NOMO-1 (cell line): Measurements from ENCODE around the gene AP2B1.
A peak's percentile ranks its signal among the peaks of the same experiment; 100 is the strongest.

Experiments used
- DNase-seq, 2 experiments: peaks; one replicate each; lab custom pipeline; 2025; ENCODE audit not compliant: unreplicated experiment in 2 of 2; lab: John Stamatoyannopoulos, UW

AP2B1 gene

DNA sequence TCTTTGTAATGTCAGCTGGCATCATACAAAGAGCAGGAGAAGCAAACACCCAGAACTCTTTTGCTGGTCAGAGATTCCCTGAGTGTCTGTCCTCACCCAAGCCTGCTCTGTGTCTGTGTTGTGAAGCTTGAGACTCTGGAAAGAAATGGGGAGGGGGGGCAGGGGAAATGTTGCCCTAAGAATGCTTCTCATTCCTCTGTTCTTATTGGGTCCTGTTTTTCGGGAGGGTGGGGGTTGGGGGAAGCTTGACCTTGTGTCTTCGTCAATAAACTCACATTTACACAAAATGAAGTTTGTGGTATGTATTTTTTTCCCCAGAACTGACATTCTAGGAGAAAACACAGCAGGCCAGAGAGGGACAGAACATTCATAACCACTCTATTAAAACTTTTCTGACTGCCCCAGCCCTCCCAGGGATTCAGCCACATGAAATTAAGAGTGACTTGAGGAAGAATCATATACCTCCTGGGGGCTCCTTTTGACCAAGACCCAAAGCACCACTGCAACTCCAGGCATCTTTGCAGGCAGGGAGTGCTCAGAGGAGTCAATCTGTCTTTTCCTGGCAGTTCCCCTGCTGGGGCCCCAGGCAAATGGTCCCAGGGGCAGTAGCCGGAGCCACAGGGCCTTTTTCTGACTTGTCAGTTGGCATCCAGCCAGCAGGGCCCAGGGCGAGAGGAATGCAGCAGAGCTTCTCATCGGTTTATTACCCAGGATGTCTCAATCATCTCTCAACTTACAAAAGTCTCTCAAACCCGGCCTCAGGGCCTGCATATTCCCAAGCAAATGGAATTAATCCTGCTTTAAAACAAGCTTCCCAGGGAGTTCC lies 139.2 kb downstream of the AP2B1 start:
- DNase-seq = peak in 1 of 2 experiments; percentile 31

DNA sequence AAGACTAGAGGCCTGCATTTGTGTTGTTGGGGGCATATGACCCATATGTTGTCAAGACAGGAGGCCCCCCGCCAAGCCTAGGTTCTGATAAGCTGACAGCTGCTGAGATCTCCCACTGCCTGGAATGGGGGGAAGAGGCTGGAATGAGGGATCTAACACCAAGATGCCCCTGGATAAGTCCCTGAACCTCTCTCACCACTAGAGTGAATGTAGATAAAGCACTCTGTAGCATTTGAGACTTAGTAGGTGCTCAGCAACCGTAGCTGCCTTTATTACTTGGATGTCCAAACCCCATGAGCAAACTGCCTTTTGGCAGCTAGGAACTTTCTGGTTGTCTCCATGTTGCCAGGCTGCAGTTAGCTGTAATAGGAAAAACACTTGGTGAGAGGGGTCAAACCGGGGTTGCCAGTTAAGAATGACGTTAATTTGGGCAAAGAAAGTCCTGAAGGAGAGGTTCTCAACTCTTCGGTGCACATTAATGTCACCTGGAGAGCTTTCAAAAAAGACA lies 139.9 kb downstream of the AP2B1 start:
- no peak for DNase-seq

GRCh38 chr17:35727635-35728034 lies 140.5 kb downstream of the AP2B1 start:
- no peak for DNase-seq

GRCh38 chr17:35728551-35728950 lies 141.4 kb downstream of the AP2B1 start:
- no peak for DNase-seq

DNA sequence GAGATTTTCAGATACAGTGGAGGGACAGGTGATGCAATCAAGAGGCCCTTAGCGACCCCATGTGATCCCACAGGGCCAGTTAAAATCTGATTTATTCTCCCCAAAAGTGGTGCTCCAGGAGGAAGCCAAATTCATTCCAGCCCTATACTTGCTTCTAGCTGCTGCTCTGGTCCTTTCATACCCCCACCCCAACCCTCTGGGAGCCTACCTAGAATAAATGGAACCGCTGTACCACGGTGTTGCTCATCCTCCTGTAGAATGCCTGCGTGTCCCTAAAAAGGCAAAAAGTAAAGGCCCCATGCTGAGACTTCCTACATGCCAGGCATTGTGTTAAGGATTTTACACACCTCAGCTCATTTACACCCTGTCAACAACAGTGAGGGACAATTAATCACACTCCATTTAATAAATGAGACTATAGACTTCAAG lies 142.3 kb downstream of the AP2B1 start:
- no peak for DNase-seq

DNA sequence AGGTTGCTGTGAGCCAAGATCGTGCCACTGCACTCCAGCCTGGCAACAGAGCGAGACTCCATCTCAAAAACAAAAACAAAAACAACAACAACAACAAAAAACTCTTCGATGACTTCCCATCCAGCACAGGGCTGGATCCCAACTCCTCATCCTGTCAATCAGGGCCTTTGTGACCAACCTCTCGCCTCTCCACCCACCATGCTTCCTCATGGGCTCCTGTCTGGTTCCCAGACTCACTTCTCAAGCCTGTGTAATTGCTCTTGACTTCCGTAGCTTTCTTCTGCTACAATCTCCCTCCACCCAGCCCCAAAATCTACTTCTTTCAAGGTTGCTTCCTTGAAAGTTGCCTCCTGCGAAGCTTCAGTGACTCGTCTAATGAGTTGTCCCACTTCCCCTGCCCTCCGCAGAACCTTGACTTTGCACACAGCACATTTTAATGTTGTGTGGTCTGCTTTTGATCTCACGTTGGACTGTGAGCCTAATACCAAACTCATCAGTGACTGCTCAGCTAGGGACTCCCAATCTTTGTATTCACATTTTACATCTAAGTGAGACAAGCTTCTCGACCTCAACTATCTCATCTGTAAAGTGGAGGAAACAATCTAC lies 143.4 kb downstream of the AP2B1 start:
- no peak for DNase-seq

DNA sequence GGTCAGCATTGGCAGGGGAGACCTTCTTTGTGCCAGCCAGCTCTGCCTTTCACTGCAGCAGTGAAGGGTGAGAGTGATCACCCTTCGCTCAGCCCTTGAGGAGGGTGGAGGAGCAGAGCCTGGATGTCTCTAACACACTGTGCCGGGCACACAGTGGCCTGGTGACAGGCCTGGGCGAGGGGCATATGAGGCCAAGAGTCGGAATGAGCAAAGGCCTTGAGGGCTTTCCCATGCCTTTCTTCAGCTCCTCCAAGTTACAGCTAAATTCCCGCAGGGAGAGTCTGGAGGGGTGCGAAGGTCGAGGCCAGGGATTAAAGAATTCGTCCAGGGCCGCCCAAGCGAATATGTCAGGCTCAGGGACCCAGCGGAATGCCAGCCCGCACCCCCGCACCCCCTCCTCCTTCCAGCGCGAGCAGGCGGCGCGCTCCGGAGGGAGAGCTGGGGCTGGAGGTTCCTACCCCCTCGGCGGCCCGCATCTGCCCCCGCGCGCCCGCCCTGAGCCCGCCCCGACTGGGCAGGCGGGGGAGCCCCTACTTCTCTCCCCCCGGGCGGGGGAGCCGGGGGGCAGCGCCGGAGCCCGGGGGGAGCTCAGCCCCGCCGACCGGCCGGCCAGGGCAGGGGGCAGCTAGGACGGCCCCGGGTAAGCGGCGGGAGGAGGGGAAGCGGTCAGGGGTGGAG lies 144.3 kb downstream of the AP2B1 start, which contains the start of gene RASL10B:
Gene RASL10B, plus strand, starts transcription at position 401 of the 678 bp plus-strand sequence. CDS start 3,546 bp downstream, outside the sequence.
- DNase-seq = no peak

DNA sequence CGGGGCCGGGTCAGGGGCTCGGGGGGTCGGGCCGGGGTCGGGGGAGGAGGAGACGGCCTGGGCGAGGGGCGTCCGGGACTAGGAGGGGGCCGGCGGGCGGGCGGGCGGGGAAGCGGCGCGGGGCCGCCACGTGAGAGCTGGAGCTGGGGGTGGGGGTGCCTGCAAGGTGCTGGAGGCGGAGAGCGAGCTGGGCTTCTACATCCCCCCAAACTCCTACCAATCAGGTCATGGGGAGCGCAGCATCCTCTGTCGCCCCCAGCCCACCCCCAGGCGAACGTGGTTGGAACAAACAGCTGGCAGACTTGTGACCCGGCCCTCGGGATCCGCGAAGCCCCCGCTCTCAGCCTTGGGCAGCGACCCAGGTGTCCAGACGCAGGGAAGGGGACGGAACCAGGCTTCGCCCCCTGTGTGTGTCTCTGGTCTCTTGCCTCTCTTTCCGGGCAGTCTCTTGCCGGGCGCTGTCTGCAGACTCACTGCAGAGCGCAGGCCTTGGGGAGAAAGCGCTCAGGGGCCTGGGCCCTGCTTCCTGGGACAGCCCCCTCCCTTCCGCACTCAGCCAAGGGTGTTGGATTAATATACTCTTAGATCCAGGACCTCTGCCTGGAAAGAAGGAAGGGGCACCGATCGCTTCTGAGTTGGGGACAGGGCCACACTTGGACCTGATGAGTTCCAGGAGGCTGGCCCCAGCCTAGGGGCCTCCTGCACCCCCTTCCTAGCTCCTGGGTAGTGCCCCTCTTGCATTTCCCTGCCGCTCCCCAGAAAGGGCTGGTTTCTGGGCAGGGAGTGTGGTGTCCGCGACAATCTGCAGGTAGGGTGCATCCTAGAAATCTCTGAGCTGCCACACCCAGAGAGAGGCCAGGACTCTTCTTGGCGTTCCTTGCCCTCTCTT lies 145.0 kb downstream of the AP2B1 start:
- DNase-seq = no peak

- DNase-seq = no peak
Measured at GRCh38 chr17:35732806-35733136, 145.6 kb downstream of the AP2B1 start.

DNA sequence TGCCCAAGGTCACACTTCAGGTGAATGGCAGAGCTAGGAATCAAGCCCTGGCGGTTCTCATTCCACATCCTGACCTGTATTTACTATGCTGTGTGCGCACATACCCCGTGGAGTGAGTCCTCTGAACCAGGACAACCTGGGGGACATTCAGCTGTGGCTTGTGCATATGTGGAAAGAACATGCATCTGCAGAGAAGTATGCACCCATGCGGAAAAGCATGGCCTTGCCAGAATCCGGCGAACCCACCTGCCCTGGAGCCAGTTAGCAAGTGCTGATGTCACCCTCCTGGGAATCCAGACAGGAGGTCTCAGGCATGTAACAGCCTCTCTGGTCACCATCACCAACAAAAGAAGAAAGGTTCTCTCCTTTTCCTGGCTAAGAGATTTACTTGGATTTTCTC lies 146.2 kb downstream of the AP2B1 start:
- DNase-seq = no peak

- no peak for DNase-seq
Measured at GRCh38 chr17:35734396-35734795, 147.3 kb downstream of the AP2B1 start.

DNA sequence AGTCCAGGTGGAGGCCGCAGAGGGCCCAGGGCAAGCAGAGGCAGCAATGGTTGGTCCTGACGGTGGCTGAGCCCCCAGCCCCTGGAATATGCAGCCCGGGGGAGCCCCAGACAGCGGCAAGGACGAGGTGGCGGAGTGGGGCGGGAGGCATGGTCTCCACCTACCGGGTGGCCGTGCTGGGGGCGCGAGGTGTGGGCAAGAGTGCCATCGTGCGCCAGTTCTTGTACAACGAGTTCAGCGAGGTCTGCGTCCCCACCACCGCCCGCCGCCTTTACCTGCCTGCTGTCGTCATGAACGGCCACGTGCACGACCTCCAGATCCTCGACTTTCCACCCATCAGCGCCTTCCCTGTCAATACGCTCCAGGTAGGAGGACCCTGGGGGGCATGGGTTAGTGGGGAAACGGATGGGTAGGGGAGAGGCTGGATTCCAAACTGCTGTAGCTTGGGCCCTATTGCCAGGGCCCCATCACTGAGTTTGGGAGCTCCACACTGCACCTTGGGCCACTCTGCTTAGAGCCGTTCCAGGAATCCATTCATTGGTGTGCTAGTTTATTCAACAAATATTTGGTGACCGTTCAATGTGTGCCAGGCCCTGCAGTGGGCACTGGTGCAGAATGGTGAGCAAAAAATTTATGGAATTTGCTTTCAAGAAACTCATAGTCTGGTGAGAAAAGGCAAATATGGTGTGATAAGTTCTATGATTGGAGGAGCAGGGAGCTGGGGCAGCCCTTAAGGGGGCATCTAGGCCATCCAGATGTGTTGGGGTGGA lies 148.1 kb downstream of the AP2B1 start:
- no peak for DNase-seq

DNA sequence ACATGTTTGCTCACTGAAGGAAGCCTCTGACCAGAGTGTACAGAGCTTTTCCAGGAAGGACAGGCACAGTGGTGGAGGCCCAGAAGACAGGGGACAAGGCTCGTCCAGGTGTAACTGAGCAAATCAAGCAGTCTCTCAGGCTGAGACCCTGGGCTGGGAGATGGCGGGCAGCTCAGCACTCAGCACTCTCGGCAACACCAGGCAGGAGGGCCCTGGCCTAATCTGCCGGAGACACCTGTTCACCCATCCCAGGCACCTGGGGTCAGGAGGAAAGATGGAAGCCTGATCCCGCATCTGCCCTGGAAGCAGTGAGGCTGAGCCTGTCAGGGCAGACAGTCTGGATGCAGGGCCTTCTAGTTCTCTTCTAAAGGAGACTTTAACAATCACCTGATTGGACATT lies 149.1 kb downstream of the AP2B1 start:
- no peak for DNase-seq

DNA sequence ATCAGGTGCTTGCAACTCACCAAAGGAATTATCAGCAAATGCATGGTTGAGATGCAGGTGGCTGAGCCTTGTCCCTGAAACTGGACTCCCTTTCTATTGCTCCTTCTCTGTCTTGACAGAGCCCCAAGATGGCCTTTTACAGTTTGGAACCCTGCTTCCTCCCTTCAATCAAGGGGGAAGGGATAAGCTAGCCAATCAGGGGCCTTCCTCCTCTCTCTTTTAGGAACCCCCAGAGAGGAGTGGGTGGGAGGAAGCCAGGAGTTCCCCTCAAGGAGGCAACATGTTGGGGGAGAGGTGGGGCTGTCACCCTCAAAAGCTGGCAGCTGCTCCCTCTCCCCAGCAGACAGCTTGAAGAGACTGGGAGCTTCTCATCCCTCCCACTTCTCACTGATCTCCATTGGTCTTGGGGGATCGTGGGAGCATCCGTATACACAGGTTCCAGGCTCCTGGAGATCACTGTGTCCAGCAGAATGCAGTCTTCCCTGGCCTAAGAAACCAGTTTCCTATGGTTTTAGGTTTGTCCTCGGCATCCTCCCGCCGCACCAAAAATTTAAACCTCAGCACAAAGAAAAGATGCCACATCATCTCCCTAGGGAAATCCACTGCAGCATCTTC lies 151.5 kb downstream of the AP2B1 start:
- DNase-seq = no peak

DNA sequence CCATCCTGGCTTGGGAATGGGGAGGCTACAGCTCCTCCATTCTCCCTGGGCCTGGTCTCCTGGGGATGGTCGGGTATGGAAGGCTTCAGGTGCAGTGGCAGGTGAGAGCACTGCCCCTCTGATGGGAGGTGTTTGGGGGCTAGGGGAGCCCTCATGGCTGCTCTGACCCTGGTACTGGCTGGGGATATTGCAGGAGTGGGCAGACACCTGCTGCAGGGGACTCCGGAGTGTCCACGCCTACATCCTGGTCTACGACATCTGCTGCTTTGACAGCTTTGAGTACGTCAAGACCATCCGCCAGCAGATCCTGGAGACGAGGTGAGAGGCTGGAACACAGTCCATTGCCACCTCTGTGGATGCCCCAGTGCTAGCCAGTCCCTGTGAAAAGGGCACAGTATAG lies 153.1 kb downstream of the AP2B1 start:
- no peak for DNase-seq

- no peak for DNase-seq
Measured at GRCh38 chr17:35740997-35741931, 154.1 kb downstream of the AP2B1 start.

GRCh38 chr17:35742496-35742895 lies 155.4 kb downstream of the AP2B1 start:
- DNase-seq = no peak

- DNase-seq = no peak
Measured at GRCh38 chr17:35742896-35743477, 155.9 kb downstream of the AP2B1 start.
